ENCODE results near the gene HES5. TPM values are rescaled to one million over a fixed set of nuclear protein-coding genes. Genes with fewer than 3 reads are reported as not detected.

HES5 gene
- total RNA-seq = under 0.01 TPM in 1 of 2 replicates, not detected in the other

GRCh38 chr1:2529784-2530512, at the start of gene HES5:
HES5 (minus strand) TSS chr1:2530263; CDS start chr1:2530164, 99 bp downstream.

GRCh38 chr1:2556277-2556677, 26.2 kb upstream of the HES5 start, which contains the start of gene TNFRSF14:
TNFRSF14 (plus strand) TSS chr1:2556371; CDS start chr1:2556665, 294 bp downstream.

GRCh38 chr1:2525920-2526823, 3.9 kb downstream of the HES5 start, which contains the start of gene PANK4:
PANK4 (minus strand) TSS chr1:2526596; CDS start chr1:2526587, 9 bp downstream.

Other genes with a start within 250 kb of the HES5 start
- 2.8 and 10.6 TPM in 2 replicates for gene MORN1, start 138.7 kb downstream of the HES5 start, total RNA-seq
- 48.4 and 98.9 TPM in 2 replicates for gene RER1, start 138.4 kb downstream of the HES5 start, total RNA-seq
- 24.4 and 32.2 TPM in 2 replicates for gene PEX10, start 117.7 kb downstream of the HES5 start, total RNA-seq
- under 0.01 and 0.06 TPM in 2 replicates for gene PLCH2, start 54.0 kb downstream of the HES5 start, total RNA-seq
- gene PANK4, start 3.7 kb downstream of the HES5 start, total RNA-seq = 19.3 and 29.8 TPM in 2 replicates
- gene TNFRSF14, start 26.1 kb upstream of the HES5 start, total RNA-seq = 61.0 and 85.8 TPM in 2 replicates
- gene PRXL2B, start 56.5 kb upstream of the HES5 start, total RNA-seq = 29.0 and 70.7 TPM in 2 replicates
- 1.6 TPM in 2 replicates for gene MMEL1, start 102.8 kb upstream of the HES5 start, total RNA-seq